ENCODE measurements around the gene EDC3. TPM values are rescaled to one million over a fixed set of nuclear protein-coding genes. Genes with fewer than 3 reads are reported as not detected.

EDC3 gene
- total RNA-seq, 3 donors from 2014 or later = 30.9 to 31.9 (median 31.6) TPM

DNA sequence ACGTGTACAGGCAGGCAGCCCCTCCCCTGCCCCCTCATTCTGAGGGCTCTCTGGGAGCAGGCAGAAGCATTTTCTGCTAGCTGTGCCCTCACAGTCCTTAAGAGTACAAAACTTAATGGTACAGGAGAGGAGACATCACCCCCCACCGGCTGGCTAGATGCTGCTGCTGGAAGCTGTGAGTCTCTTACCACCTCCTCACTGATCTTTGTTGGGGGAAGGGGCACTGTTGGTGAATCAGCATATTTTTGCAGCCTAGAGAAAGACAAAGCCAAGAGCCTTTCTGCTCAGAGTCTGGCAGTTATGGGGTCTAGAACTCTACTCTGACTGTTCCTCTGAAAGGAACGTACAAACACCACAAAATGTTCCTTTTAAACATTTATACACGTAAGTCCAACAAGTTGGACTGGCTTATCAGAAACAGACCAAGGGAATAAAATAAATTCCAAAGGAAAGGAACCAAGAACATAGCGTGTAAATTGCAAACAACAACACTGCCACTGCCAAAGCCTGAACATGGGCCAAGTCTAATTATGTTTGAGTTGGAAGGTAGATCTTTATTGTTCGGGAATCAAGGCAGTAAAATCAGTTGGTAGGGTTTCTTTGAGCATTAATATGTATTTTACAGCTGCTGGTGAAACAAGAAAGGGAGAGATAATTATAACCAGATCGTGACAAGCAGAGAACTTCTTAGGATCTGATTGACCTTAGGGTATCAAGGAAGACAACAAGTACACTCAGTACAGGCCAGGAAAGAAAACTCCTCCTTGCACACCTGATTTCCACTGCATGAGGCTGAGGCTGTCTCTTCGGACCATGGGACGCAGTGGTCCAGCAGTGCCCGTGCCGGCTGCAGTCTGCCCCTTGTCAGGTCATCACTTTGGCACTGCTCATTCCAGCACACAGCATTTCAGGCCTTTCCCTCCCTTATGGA, 52.8 kb downstream of the EDC3 start:
- ATAC-seq (peak; percentile 79), DNase-seq (peak in 1 of 3 donors; percentile 43)
- H3K9me3 ChIP-seq = no peaks in the 10 kb centered on the region
- no peaks in the 10 kb centered on the region for H3K36me3 ChIP-seq (ENCODE audit: low read depth)
- no peak overlapping the region for H3K4me3 ChIP-seq
- no peak for TF ChIP-seq CTCF (IDR thresholded peaks at IDR 0.05)
- intact Hi-C loops (cut with DNase I, micrococcal nuclease) = no loop called here
- H3K4me1 ChIP-seq (ENCODE audit: low read depth) = peaks cover 28% of the 10 kb centered on the region

GRCh38 chr15:74642348-74642733, 53.5 kb downstream of the EDC3 start:
- Histone ChIP-seq H3K9me3 (no peaks in the 10 kb centered on the region), H3K36me3 (ENCODE audit: low read depth) (no peaks in the 10 kb centered on the region), H3K4me3 (no peak overlapping the region), H3K4me1 (ENCODE audit: low read depth) (peaks cover 28% of the 10 kb centered on the region)
- DNase-seq = no peak
- no peak for TF ChIP-seq CTCF (IDR thresholded peaks at IDR 0.05)
- intact Hi-C loops (cut with DNase I, micrococcal nuclease) = no loop called here
- peak; percentile 53 for ATAC-seq

DNA sequence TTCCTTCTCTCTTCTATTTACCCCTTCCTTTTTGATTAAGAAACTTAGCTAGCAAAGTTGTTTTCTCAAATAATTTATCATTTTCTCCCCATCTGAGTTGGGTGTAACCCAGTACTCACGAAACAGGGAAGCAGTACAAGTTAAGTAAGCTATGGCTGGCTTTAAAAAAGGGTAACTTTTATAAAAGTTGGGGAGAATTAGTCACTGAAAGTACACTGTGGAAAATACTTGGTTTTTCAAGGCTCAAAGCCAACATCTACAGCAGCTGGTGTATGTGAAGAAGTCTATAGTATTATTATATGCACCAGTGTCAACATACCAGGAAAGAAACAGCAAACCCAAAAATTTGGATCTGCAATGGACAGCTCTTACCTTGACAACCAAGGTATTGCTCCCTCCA, 54.7 kb downstream of the EDC3 start:
- DNase-seq (no peak), ATAC-seq (no peak)
- peaks cover 28% of the 10 kb centered on the region for H3K4me1 ChIP-seq (ENCODE audit: low read depth)
- intact Hi-C loops (cut with DNase I, micrococcal nuclease) = no loop called here
- no peaks in the 10 kb centered on the region for H3K36me3 ChIP-seq (ENCODE audit: low read depth)
- TF ChIP-seq CTCF (IDR thresholded peaks at IDR 0.05) = no peak
- H3K9me3 ChIP-seq = no peaks in the 10 kb centered on the region
- no peak overlapping the region for H3K4me3 ChIP-seq

GRCh38 chr15:74636984-74637383, 58.8 kb downstream of the EDC3 start:
- intact Hi-C loops (cut with DNase I, micrococcal nuclease) = no loop called here
- no peak for TF ChIP-seq CTCF (IDR thresholded peaks at IDR 0.05)
- peaks cover 9% of the 10 kb centered on the region for H3K4me1 ChIP-seq (ENCODE audit: low read depth)
- H3K4me3 ChIP-seq = no peak overlapping the region
- ATAC-seq (no peak), DNase-seq (no peak)
- no peaks in the 10 kb centered on the region for H3K9me3 ChIP-seq
- H3K36me3 ChIP-seq (ENCODE audit: low read depth) = no peaks in the 10 kb centered on the region

DNA sequence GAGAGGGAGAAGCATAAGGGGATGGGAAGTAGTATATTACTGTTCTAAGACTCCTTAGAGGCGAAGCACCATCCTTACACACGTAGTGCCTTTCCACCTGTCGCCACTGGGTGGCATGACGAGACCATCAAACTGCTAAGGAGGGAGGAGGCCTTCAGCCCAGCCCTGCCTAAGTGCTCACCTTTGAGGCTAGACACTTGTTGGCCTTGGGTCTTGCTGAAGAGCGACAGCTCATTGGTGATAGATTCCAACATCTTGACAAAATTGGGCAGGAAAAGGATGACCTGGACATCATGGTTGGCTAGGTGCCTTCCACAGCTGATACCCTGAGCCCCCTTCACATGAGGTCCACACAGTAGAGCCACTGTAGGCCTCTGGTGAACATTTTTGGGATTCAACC, 60.6 kb downstream of the EDC3 start:
- peak; percentile 87 for ATAC-seq
- peak in 2 of 3 donors; percentile 79 to 83 for DNase-seq
- intact Hi-C loops (cut with DNase I, micrococcal nuclease) = loop anchor here (2.0 kb wide), 1 partner anchor 134 kb away; no protein-coding TSS in a partner anchor

More for the DNA sequence above, 60.6 kb downstream of the EDC3 start:
- Histone ChIP-seq H3K4me3 (no peak overlapping the region), H3K9me3 (no peaks in the 10 kb centered on the region), H3K36me3 (ENCODE audit: low read depth) (no peaks in the 10 kb centered on the region), H3K4me1 (ENCODE audit: low read depth) (no peaks in the 10 kb centered on the region)
- TF ChIP-seq CTCF (IDR thresholded peaks at IDR 0.05) = peak; percentile 70

Measured in mucosa of descending colon (tissue), 3 donors.